ENCODE data around the gene ANO6. TPM values are rescaled to one million over a fixed set of nuclear protein-coding genes. Genes with fewer than 3 reads are reported as not detected.

Gene ANO6
- total and polyA plus RNA-seq, 10 donors, result 2.3 to 38.5 (median 31.7) TPM

DNA sequence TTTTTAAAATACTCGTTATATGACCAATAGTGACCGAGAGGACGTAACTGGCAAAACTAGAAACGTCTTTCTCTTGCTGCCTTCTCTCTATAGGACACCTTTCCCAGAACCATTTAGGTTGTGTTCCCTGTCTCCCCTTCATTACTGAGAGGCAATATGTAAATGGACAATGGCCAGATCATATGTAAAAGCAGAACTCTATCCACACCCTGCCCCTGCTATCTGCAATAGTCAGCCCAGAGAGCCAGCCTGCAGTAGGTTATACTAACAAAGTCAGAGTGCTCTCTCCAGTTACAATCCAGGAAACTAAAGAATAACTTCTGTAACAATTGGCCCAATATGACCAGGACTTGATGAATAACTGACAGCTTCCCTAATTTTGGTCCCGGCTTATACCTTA lies 216.8 kb downstream of the ANO6 start:
- Histone ChIP-seq H3K4me1 (peaks cover 0 to 4% (median 0%) of the 10 kb centered on the region in 6 donors), H3K27ac (no peak overlapping the region), H3K36me3 (peaks cover 0 to 59% (median 6%) of the 10 kb centered on the region in 6 donors), H3K4me3 (no peak overlapping the region), H3K27me3 (replicated peaks in 1 of 7) (no peaks in the 10 kb centered on the region), H3K9me3 (no peaks in the 10 kb centered on the region)
- 93 to 100% (median 98%) methylated on average over 5 of the region's 5 CpGs for WGBS, 5 donors
- DNase-seq, result no peak
- TF ChIP-seq CTCF (IDR thresholded peaks at IDR 0.05 in 8 of 11, conservative IDR thresholded peaks at IDR 0.05 in 3 of 11), result no peak
- TF ChIP-seq POLR2A (IDR thresholded peaks at IDR 0.05), result no peak
- no peak for TF ChIP-seq POLR2AphosphoS5 (IDR thresholded peaks at IDR 0.05)
- intact Hi-C loops (cut with DNase I; ENCODE audit: low total_unique reads), result no loop called here

DNA sequence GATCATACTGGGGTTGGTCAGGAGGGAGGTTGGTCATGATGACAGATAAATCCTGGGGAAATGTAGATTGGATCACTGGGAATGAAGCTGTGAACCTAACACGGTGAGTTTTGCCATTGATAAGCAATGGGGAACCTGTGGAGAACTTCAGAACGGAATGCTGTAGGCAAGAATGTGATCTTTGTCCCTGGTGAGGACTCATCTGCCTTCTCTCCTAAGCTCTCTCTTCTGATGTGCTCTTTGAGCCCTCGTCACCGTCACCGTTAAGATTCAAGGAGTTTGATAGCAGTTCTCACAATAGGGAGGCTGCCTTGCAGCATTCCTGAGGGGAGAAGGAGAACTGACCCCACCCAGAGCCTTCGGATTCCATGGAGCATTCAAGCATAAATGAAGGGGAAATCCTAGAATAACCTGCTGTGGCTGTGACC lies 217.6 kb downstream of the ANO6 start:
- peaks cover 0 to 51% (median 3%) of the 10 kb centered on the region in 6 donors for H3K36me3 ChIP-seq
- H3K4me3 ChIP-seq, result no peak overlapping the region

DNA sequence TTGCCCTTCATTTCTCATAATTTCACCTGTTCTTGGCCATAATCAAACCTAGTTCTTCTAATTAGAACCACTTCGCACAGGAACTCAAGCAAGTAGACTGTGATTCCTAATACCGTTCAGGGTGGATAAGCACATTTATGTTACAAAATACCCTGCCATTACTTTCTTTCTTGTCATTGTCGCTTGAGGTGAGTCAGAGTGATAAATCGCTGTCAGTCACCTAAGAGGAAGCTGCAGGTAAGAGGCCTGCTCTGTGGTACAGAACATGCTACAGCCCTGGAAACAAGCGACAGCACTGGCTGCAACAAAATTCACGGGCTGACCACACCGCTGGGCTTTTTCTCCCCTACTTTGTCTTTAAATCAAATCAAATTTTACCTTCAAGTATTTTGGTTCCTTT lies 218.2 kb downstream of the ANO6 start:
- DNase-seq, result no peak
- 73 to 96% (median 87%) methylated on average over 7 of the region's 7 CpGs for WGBS, 5 donors
- Histone ChIP-seq H3K4me3 (no peak overlapping the region), H3K27ac (no peak overlapping the region), H3K9me3 (no peaks in the 10 kb centered on the region), H3K27me3 (replicated peaks in 1 of 7) (no peaks in the 10 kb centered on the region), H3K36me3 (peaks cover 0 to 45% (median 2%) of the 10 kb centered on the region in 6 donors), H3K4me1 (peaks cover 0 to 4% (median 0%) of the 10 kb centered on the region in 6 donors)
- TF ChIP-seq POLR2A (IDR thresholded peaks at IDR 0.05) (no peak), POLR2AphosphoS5 (IDR thresholded peaks at IDR 0.05) (no peak), CTCF (IDR thresholded peaks at IDR 0.05 in 8 of 11, conservative IDR thresholded peaks at IDR 0.05 in 3 of 11) (no peak)
- intact Hi-C loops (cut with DNase I; ENCODE audit: low total_unique reads), result no loop called here

More for the DNA sequence above, 217.6 kb downstream of the ANO6 start:
- TF ChIP-seq POLR2A (IDR thresholded peaks at IDR 0.05) (no peak), CTCF (IDR thresholded peaks at IDR 0.05 in 8 of 11, conservative IDR thresholded peaks at IDR 0.05 in 3 of 11) (no peak), POLR2AphosphoS5 (IDR thresholded peaks at IDR 0.05) (no peak)
- H3K27me3 ChIP-seq (replicated peaks in 1 of 7), result no peaks in the 10 kb centered on the region
- no peak overlapping the region for H3K27ac ChIP-seq
- no peaks in the 10 kb centered on the region for H3K9me3 ChIP-seq
- WGBS, 5 donors, result 72 to 91% (median 84%) methylated on average over 6 of the region's 6 CpGs
- DNase-seq, result no peak
- intact Hi-C loops (cut with DNase I; ENCODE audit: low total_unique reads), result no loop called here
- peaks cover 0 to 4% (median 0%) of the 10 kb centered on the region in 6 donors for H3K4me1 ChIP-seq

GRCh38 chr12:45435945-45436710 lies 220.2 kb downstream of the ANO6 start:
- WGBS, 5 donors, result 82 to 95% (median 89%) methylated on average over 3 of the region's 3 CpGs
- no peak overlapping the region for H3K4me3 ChIP-seq
- no peak for DNase-seq
- peaks cover 0 to 4% (median 0%) of the 10 kb centered on the region in 6 donors for H3K4me1 ChIP-seq
- peak overlapping the region in 3 of 8 donors; percentile 2 to 30 (median 10) for H3K27ac ChIP-seq
- intact Hi-C loops (cut with DNase I; ENCODE audit: low total_unique reads), result no loop called here
- peaks cover 0 to 11% (median 4%) of the 10 kb centered on the region in 8 donors for H3K9me3 ChIP-seq
- peaks cover 0 to 25% (median 0%) of the 10 kb centered on the region in 6 donors for H3K36me3 ChIP-seq
- no peaks in the 10 kb centered on the region for H3K27me3 ChIP-seq (replicated peaks in 1 of 7)
- TF ChIP-seq CTCF (IDR thresholded peaks at IDR 0.05 in 8 of 11, conservative IDR thresholded peaks at IDR 0.05 in 3 of 11) (no peak), POLR2A (IDR thresholded peaks at IDR 0.05) (no peak), POLR2AphosphoS5 (IDR thresholded peaks at IDR 0.05) (no peak)
